Activated gamma-delta T cell treated with Interleukin-2 at 50 U/mL for 16 hours (primary cell): ENCODE measurements around the gene AGL.
A peak's percentile ranks its signal among the peaks of the same experiment; 100 is the strongest.
"Not testable (repeated sequence)": the region's sequence is repeated elsewhere in the genome, so short reads cannot be mapped to it uniquely, and the experiment has no call there.

Source experiments
- DNase-seq: peaks from one replicate; pipeline ENCODE4 v3.0.0-alpha.2; 2020

AGL gene

DNA sequence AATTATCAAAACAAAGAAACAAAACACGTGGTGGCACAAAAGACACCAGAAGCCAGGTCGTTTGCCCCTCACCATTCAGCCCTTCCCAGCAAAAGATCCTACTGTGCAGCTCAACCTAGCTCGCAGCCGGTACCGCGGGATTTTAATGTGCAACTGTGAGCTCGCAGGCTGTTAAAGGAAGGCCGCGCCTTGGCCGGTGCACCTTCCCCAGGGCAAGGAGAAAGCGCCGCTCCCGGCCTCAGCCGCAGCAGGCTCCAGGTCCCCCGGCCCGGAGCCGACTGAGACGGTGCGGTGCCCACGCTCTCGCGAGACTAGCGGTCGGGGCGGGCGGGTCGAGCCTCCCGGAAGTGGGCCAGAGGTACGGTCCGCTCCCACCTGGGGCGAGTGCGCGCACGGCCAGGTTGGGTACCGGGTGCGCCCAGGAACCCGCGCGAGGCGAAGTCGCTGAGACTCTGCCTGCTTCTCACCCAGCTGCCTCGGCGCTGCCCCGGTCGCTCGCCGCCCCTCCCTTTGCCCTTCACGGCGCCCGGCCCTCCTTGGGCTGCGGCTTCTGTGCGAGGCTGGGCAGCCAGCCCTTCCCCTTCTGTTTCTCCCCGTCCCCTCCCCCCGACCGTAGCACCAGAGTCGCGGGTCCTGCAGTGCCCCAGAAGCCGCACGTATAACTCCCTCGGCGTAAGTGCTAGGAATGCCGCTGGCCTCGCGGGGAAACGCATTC, at the start of gene AGL:
AGL (plus strand) TSS at position 618 of the 715 bp plus-strand sequence. CDS start 682 bp downstream, outside the sequence.
- DNase-seq: peak; percentile 83

DNA sequence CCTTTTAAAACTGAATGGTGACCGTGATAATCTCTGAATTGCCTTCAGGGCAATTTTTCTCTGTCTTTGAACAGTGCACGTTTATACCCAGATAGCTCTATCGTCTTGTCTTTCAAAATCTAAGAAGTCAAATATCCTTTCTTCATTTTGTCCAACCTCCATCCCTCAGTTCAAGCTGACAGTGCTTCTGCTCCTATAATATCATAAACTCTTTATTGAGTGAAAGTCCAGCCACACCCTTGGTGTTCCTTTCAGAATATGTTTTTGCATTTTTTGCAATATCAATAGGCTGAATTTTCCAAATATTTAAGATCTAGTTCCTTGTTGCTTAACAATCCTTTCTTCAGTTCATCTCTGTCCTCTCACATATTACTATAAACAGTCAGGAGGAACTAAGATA, 48.6 kb upstream of the AGL start:
- no peak for DNase-seq

DNA sequence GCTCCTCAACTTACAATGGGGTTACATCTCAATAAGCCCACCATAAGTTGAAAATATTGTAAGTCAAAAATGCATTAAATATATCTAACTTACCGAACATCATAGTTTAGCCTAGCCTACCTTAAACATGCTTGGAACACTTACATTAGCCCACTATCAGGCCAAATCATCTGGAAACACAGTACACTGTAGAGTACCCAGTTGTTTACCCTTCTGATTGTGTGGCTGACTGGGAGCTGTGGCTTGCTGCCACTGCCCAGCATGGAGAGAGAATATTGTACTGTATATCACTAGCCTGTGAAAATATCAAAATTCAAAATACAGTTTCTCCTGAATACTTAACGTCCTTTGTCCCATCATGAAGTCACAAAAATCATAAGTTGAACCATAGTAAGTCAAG, 43.3 kb upstream of the AGL start:
- DNase-seq: no peak

DNA sequence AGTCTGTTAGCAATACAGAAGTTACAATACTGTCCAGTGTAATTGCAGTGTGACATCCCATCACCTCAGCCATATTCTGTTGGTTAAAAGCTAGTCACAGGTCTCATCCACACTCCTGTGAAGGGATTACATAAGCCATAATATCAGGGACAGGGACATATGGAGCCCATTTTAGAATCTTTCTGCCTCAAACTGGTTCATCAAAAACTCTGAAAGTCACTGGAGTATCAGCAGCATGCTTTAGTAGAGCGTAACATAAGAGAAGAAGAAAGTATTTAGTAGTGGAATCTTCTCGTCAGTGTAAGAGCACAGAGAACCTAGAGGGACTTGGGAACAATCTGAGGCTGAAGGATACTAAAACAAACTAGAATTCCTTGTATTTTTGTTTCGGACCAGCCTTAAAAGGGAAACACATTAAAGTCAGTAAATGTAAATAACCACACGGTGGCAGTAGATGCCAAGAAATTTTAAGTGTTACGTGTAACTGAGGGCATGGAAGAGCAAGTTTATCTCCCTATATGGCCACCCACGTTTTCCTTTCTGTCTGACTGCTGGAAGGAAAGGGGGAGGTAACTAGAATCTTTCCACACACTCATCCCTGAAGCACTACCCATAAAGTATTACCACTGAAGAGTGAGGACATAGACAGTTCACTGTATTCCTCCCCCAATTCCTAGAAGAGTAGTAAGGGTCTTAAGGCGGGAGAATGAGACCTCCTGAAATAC, 41.6 kb upstream of the AGL start:
- peak; percentile 10 for DNase-seq

GRCh38 chr1:99811075-99811474, 39.1 kb upstream of the AGL start:
- no peak for DNase-seq

- no peak for DNase-seq
These were observed 38.4 kb upstream of the AGL start for GRCh38 chr1:99811747-99812146.

DNA sequence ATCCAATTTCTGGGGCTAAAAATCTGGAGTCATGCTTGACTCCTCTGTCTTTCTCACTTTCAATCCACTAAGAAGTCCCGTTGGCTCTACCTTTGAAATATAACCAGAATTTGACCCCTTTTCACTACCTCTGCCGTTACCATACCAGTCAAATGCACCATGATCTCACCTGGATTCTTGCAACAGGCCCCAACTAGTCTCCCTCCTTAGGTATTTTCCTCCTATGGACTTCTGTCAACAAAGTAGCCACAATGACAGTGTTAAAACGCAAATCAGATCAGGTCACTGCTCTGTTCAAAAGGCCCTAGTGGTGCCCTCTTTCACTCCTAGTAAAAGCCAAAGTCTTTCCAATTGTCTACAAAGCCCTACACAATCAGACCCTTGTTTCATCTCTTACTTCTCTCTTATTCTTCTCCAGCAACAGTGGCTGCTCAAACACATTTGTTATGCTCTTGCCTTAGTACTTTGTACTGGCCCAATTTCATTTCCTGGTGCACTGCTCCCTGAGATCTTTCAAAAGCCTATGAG, 35.7 kb upstream of the AGL start:
- DNase-seq: no peak

DNA sequence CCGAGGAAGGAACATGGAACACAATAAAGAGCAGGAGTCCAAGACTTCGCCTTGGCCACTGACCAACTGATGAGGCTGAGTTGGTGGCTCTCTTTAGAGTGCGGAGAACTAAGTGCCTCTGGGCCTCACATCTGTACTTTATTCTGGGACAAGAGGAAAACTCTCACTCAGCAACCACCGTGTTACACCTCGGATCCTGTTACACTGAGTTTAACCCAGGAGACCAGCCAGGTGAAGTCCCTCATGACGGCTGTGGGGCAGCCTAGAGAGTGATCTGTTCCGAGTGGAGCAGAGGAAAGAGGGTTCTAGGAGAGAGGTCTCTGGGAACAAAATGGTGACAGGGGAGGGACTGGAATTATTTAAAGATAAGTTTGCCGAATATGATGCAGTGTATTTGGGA, 33.5 kb upstream of the AGL start:
- DNase-seq: no peak

GRCh38 chr1:99818063-99818699, 32.0 kb upstream of the AGL start:
- DNase-seq: no peak

DNA sequence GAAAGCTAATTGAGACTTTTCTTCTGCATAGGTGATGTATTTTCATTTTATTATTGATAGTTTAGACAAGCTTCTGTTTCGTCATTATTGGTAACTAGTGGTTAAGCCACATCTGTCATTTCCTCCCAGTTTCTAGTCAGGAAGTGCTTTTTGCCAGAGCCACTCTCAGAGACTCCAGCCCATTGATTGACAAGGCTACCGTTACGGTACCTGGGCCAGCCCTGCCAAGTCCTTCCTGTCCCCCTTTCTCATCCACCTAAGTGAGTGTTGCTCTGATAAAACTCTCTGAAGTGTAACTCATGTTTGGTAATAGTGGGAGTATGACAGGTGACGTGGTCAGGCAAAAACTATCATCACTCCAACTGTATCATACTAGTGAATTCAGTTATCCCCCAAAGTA, 29.6 kb upstream of the AGL start:
- DNase-seq: no peak

DNA sequence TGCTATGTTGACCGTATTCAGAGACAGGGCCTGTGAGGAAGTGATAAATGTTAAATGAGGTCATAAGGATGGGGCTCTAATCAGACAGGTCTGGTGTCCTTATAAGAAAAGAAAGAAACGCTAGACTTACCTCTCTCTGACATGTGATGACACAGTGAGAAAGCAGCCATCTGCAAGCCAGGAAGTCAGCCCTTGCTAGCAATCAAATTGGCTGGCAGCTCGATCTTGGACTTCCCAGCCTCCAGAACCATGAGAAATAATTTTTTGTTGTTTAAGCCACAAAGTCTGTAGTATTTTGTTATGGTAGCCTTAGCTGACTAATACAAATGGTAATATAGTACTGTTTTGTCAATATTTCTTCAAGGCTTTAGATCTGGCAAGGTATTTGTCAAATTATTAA, 25.1 kb upstream of the AGL start:
- DNase-seq: no peak

DNA sequence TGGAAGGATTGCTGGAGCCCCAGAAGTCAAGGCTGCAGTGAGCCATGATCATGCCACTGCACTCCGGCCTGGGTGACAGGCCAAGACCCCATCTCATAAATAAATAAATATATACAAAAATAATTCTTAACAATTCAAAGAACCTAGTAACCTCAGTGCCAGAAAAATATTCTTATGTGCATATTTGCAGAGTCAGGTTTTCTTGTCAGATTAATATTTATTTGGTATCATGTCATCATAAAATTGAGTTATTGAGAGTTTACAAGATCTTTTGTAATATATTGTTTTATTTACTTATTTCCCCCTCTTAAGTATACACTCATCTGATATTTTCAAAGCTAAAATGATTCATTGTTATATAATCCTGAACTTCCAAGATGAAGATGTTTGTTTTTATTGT, 24.5 kb upstream of the AGL start:
- DNase-seq: no peak

DNA sequence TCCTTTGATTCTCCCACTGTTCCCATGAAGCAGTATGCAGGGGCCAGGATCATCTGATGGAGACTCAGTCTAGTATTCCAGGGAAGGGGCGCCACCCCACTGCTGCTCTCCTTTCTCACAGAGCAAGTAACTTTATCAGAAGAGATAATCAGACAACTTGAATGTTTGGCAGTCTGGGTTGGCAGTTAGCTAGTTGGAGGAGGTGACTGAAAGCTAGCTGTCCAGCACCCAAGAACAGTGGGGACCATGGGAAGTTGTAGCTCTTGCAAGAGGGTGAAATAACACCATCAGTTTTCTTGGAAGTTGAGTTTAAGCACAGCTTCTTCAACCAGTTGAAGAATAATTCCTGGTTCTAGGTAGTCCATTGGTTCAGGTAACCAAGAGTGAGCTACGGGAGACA, 22.2 kb upstream of the AGL start:
- DNase-seq: no peak

DNA sequence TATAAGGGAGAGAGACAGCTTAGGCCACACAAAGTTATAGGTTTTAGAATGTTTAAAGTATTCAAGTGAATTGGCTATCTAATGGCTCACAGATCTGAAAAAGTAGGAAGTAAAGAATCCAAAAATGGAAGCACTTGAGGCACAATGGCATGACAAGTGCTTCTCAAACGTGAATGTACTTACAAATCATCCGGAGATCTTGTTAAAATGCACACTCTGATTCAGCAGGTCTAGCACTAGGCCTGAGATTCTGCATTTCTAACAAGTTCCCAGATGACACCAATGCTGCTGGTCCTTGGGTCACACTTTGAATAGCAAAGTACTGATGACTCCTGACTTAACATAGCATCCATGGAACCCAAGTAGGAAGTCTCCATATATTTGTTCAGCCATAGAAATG, 20.9 kb upstream of the AGL start:
- no peak for DNase-seq

DNA sequence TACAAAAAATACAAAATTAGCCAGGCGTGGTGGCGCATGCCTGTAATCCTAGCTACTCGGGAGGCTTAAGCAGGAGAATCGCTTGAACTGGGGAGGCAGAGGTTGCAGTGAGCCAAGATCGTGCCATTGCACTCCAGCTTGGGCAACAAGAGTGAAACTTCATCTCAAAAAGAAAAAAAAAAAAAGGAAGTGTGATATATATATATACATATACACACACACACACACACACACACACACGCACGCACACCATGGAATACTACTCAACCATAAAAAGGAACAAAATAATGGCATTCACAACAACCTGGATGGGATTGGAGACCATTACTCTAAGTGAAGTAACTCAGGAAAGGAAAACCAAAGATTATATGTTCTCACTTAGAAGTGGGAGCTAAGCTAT, 16.2 kb upstream of the AGL start:
- DNase-seq: not testable (repeated sequence)

- not testable (repeated sequence) for DNase-seq
These were observed 13.7 kb upstream of the AGL start for GRCh38 chr1:99836171-99837103.

GRCh38 chr1:99840353-99840752, 9.8 kb upstream of the AGL start:
- not testable (repeated sequence) for DNase-seq

- DNase-seq: no peak
These were observed 6.4 kb upstream of the AGL start for GRCh38 chr1:99843760-99844159.

DNA sequence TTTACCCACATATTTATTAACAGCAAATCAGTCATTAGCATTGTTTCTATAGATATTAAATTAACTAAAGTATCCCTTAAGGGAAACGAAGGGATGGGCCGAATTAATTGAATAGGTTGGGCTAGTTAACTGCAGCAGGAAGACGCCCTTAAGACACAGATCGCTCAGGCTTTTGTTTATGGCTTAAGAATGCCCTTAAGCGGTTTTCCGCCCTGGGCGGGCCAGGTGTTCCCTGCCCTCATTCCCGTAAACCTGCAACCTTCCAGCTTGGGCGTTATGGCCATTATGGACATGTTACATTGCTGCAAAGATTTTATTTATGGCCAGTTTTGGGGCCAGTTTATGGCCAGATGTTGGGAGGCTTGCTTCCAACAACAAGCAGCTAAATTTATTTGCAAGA, 5.0 kb upstream of the AGL start:
- not testable (repeated sequence) for DNase-seq

DNA sequence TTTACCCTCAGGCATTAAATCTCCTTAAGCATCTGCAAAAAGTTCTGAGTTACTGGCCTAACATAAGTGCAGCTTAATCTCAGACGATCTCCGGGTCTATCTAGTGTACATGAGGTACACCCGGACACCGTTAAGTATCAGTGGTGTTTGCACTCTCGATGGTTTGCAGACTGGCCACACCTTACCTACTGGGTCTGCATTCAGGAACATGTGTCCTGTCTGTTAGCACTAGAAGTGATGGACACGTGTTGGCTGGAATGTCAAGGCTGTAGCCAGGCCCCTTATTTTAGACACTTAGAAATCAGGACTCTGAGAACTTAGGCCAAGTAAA, 783 bp upstream of the AGL start:
- DNase-seq: no peak

DNA sequence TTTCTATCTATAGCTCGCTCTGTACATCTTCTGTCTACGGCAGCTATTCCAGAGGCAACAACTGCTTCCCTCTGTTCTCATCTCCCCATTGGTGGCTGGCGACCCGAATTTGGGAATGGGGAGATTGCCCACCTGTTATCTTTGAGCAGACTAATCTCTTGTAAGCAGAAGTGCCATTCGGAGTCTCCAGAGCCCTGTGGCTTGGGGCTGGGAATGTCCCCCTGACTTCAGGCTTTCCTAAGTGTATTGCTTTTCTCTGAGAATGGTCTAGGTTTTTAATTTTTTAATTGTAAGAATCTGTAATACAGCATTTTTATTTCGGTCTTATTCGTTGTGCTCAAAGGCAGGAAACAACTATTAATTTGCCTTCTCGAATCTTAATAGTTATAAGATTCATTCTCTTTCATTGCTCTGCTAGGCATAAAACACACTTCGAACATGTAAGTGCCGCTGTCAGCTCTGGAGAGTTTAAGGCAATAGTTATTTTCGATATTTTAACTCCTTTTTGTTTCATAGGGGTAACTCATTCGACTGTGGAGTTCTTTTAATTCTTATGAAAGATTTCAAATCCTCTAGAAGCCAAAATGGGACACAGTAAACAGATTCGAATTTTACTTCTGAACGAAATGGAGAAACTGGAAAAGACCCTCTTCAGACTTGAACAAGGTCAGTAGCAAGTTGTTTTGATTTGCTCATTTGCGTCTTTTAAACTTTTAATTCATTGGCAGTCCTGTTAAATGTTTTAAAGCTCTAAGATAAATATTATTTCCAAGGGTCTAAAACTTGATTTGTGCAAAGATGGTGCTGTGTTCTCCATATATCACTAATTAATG, 514 bp downstream of the AGL start:
- no peak for DNase-seq

- no peak for DNase-seq
These were observed 1.8 kb downstream of the AGL start for GRCh38 chr1:99851850-99852454.
